ENCODE results near the gene TMEM231. TPM values are rescaled to one million over a fixed set of nuclear protein-coding genes. Genes with fewer than 3 reads are reported as not detected.

The TMEM231 gene
- total RNA-seq, 1 experiment from 2014 or later = 3.4 TPM

DNA sequence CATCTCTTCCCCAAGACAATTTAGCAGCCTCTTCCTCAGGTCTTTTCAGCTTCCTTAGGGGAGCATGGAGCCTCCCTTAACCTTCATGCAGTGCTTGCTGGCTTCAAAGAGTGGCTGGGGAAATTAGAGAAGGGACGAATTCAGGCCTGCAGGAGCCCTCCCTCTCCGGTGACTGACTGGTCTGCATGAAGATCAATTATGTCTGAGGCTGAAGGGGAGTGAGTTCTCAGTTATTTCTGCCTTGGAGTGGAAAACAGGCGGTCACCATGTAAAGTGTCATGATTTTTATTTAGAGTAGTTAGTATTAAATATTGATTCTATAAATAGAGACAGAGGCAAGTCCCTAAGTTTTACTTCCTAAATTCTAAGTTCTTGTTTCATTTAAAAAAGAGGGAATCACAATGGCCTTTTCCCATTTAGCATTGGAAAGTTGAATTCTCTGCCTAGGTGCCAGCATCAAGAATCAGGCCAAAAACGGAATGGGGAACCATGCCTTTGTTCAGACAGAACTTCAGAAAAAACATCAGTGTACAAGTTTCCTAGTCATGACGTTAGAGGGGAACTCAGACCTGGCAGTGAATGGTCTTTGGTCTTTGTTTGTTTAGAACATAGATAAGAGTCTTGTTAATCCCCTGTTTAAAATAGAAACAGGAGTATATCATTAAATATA, 14.5 kb upstream of the TMEM231 start:
- Histone ChIP-seq H2BK15ac (ENCODE audit: low read depth, low read length) (no peak overlapping the region), H2BK12ac (ENCODE audit: insufficient read length, low read depth, low read length) (no peak overlapping the region), H3K23ac (ENCODE audit: insufficient read length, low read depth, low read length) (no peak overlapping the region), H2BK120ac (ENCODE audit: low read depth, low read length, poor library complexity, severe bottlenecking) (no peak overlapping the region), H3K4ac (ENCODE audit: low read depth, low read length) (no peak overlapping the region), H3K4me1 (ENCODE audit: insufficient read depth, low read length) (peaks cover 2% of the 10 kb centered on the region; the same call in 1 of the 2 replicates), H4K91ac (ENCODE audit: insufficient read length, low read depth, low read length) (no peak overlapping the region), H3K18ac (ENCODE audit: insufficient read length, low read depth, low read length) (no peak overlapping the region), H4K20me1 (ENCODE audit: control insufficient read depth, insufficient read depth, insufficient read length) (no peaks in the 10 kb centered on the region), H4K5ac (ENCODE audit: insufficient read length, low read depth, low read length) (no peak overlapping the region), H3K9me3 (ENCODE audit: control insufficient read depth, low read depth, low read length) (no peaks in the 10 kb centered on the region), H3K14ac (ENCODE audit: insufficient read depth, low read length) (no peak overlapping the region), H2BK5ac (ENCODE audit: insufficient read length, low read length) (no peak overlapping the region), H3K27ac (ENCODE audit: insufficient read length, low read depth, low read length) (no peak overlapping the region), H3T11ph (ENCODE audit: low read length) (no peak overlapping the region), H3K23me2 (ENCODE audit: insufficient read length, low read depth, low read length, poor library complexity, severe bottlenecking) (peaks cover 11% of the 10 kb centered on the region), H3K56ac (ENCODE audit: insufficient read length, low read depth, low read length) (no peak overlapping the region), H2AFZ (ENCODE audit: low read length) (no peak overlapping the region), H3K27me3 (ENCODE audit: insufficient read depth, low read length) (no peaks in the 10 kb centered on the region), H3K79me2 (ENCODE audit: insufficient read depth, low read length) (no peaks in the 10 kb centered on the region; the same call in 1 of the 2 replicates), H2AK5ac (ENCODE audit: insufficient read length, low read length) (no peak overlapping the region), H3K79me1 (ENCODE audit: insufficient read depth, low read depth, low read length, poor library complexity, severe bottlenecking) (no peaks in the 10 kb centered on the region), H2BK20ac (ENCODE audit: low read depth, low read length, poor library complexity, severe bottlenecking) (no peak overlapping the region), H3K9ac (ENCODE audit: extremely low read depth, insufficient read length, low read length) (no peak overlapping the region), H4K8ac (replicated peaks; ENCODE audit: insufficient read length, low read depth, low read length) (no peak overlapping the region), H3K4me2 (ENCODE audit: insufficient read depth, insufficient read length, low read length) (no peak overlapping the region)
- Mint-ChIP-seq H3K36me3 (ENCODE audit: insufficient read depth in 1 of 3, low read depth in 3 of 3) (peaks cover 17 to 65% (median 52%) of the 10 kb centered on the region in 3 experiments), H3K4me3 (no peak overlapping the region), H3K9me3 (no peaks in the 10 kb centered on the region), H3K4me1 (peaks cover 8 to 11% of the 10 kb centered on the region in 2 experiments), H3K27ac (no peak overlapping the region), H3K27me3 (ENCODE audit: low read depth) (no peaks in the 10 kb centered on the region)
- DNase-seq = no peak
- no peak for TF ChIP-seq CTCF (conservative IDR thresholded peaks at IDR 0.05)
- no CpG with 5 or more reads among the region's 5 CpGs for WGBS (ENCODE audit: extremely low coverage, insufficient read length, low lambda C conversion rate)
